Lower lobe of right lung (tissue), 2 donors: ENCODE results near the gene LRRC28. TPM values are rescaled to one million over a fixed set of nuclear protein-coding genes. Genes with fewer than 3 reads are reported as not detected.
A peak's percentile ranks its signal among the peaks of the same experiment; 100 is the strongest.

Experiments
- ATAC-seq, 2 donors: fragments of 200-7000 bp; cut with Tn5 transposase; one replicate each; pipeline ENCODE4 v1.9.1; 2020 to 2022; ENCODE audit warnings: mild to moderate bottlenecking in 2 of 2, moderate library complexity in 2 of 2
- DNase-seq: peaks from one replicate; pipeline ENCODE4 v3.0.0-alpha.2; 2020
- H3K27ac ChIP-seq: fragments of 200-600 bp; one replicate; pipeline ENCODE4 v1.8.0; 2022
- H3K27me3 ChIP-seq: fragments of 200-600 bp; one replicate; pipeline ENCODE4 v1.8.0; 2022; ENCODE audit warnings: low read depth
- H3K36me3 ChIP-seq: fragments of 200-600 bp; one replicate; pipeline ENCODE4 v1.8.0; 2022; ENCODE audit warnings: mild to moderate bottlenecking
- H3K4me1 ChIP-seq: fragments of 200-600 bp; one replicate; pipeline ENCODE4 v1.8.0; 2022
- H3K4me3 ChIP-seq: fragments of 200-600 bp; one replicate; pipeline ENCODE4 v1.8.0; 2022; ENCODE audit warnings: mild to moderate bottlenecking
- H3K9me3 ChIP-seq: fragments of 200-600 bp; one replicate; pipeline ENCODE4 v1.8.0; 2022
- intact Hi-C: fragments of 100-400 bp; cut with DNase I; formaldehyde crosslinking; loops from one replicate; pipeline ENCODE4 v1.11.0; 2022
- total RNA-seq: library from RNA; stranded (reverse); fragmentation: NEBNext Ultra II Directional; extraction: Animal tissue kit (Norgen Biotek cat#: 25700); gene quantifications from one replicate; pipeline ENCODE4 v1.2.1, GENCODE V29; 2021
- TF ChIP-seq, protein P1 (sequence below): fragments of 200-600 bp; IDR thresholded peaks from one replicate; pipeline ENCODE4 v1.8.0; 2022; ENCODE audit warnings: antibody characterized with exemption, mild to moderate bottlenecking
- donor health status: DM: no; HTN: yes; CAD: no; lungs with severe emphysema.

LRRC28 gene
- total RNA-seq, 1 donor from 2014 or later = 23.8 TPM

- Histone ChIP-seq H3K27me3 (no peaks in the 10 kb centered on the region), H3K27ac (peak overlapping the region; percentile 24), H3K4me3 (no peak overlapping the region), H3K4me1 (peaks cover 63% of the 10 kb centered on the region), H3K36me3 (no peaks in the 10 kb centered on the region), H3K9me3 (no peaks in the 10 kb centered on the region)
- TF ChIP-seq, protein P1, sequence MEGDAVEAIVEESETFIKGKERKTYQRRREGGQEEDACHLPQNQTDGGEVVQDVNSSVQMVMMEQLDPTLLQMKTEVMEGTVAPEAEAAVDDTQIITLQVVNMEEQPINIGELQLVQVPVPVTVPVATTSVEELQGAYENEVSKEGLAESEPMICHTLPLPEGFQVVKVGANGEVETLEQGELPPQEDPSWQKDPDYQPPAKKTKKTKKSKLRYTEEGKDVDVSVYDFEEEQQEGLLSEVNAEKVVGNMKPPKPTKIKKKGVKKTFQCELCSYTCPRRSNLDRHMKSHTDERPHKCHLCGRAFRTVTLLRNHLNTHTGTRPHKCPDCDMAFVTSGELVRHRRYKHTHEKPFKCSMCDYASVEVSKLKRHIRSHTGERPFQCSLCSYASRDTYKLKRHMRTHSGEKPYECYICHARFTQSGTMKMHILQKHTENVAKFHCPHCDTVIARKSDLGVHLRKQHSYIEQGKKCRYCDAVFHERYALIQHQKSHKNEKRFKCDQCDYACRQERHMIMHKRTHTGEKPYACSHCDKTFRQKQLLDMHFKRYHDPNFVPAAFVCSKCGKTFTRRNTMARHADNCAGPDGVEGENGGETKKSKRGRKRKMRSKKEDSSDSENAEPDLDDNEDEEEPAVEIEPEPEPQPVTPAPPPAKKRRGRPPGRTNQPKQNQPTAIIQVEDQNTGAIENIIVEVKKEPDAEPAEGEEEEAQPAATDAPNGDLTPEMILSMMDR = no peak
- intact Hi-C loops = no loop called here
- ATAC-seq (no peak), DNase-seq (no peak)
These were observed 186.3 kb downstream of the LRRC28 start for GRCh38 chr15:99437315-99438223.

DNA sequence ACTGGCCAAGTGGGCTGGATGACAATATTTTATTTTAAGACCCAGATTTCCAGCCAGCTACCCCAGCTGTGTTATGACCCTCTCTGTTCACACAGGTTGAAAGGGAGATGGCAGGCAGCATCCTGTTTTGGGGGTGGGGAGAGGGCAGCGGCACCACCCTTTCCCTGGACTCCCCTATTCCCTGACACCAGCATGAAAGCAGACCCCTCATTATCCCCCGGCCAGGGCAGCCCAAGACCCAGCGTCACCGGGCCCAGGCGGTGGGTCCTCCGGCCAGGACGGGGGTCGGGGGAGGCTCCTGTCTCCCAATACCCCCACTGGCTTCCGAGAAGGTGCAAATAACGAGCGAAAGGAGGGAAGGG lies 186.9 kb downstream of the LRRC28 start:
- DNase-seq (no peak), ATAC-seq (no peak)
- Histone ChIP-seq H3K27me3 (no peaks in the 10 kb centered on the region), H3K4me3 (no peak overlapping the region), H3K27ac (peak overlapping the region; percentile 24), H3K9me3 (no peaks in the 10 kb centered on the region), H3K36me3 (no peaks in the 10 kb centered on the region), H3K4me1 (peaks cover 63% of the 10 kb centered on the region)
- TF ChIP-seq, protein P1 = no peak
- intact Hi-C loops = no loop called here

GRCh38 chr15:99438691-99439523 lies 187.6 kb downstream of the LRRC28 start:
- ATAC-seq = no peak
- DNase-seq = no peak
- TF ChIP-seq, protein P1 = no peak
- H3K27ac ChIP-seq = peak overlapping the region; percentile 24
- no peak overlapping the region for H3K4me3 ChIP-seq
- intact Hi-C loops = no loop called here
- H3K4me1 ChIP-seq = peaks cover 61% of the 10 kb centered on the region
- no peaks in the 10 kb centered on the region for H3K36me3 ChIP-seq
- no peaks in the 10 kb centered on the region for H3K27me3 ChIP-seq
- no peaks in the 10 kb centered on the region for H3K9me3 ChIP-seq

GRCh38 chr15:99439524-99439835 lies 188.2 kb downstream of the LRRC28 start:
- Histone ChIP-seq H3K4me1 (peaks cover 58% of the 10 kb centered on the region), H3K27me3 (no peaks in the 10 kb centered on the region), H3K4me3 (no peak overlapping the region), H3K36me3 (no peaks in the 10 kb centered on the region), H3K27ac (no peak overlapping the region), H3K9me3 (no peaks in the 10 kb centered on the region)
- DNase-seq = no peak
- no peak for ATAC-seq
- TF ChIP-seq, protein P1 = no peak
- intact Hi-C loops = no loop called here

GRCh38 chr15:99440029-99440428 lies 188.7 kb downstream of the LRRC28 start:
- no peak for ATAC-seq
- intact Hi-C loops = no loop called here
- Histone ChIP-seq H3K27ac (no peak overlapping the region), H3K9me3 (no peaks in the 10 kb centered on the region), H3K4me1 (peaks cover 52% of the 10 kb centered on the region), H3K36me3 (no peaks in the 10 kb centered on the region), H3K4me3 (no peak overlapping the region), H3K27me3 (no peaks in the 10 kb centered on the region)
- TF ChIP-seq, protein P1 = no peak
- no peak for DNase-seq

Other genes with a start within 250 kb of the LRRC28 start
- not detected for gene PGPEP1L, start 243.7 kb upstream of the LRRC28 start, total RNA-seq
- gene SYNM, start 146.4 kb upstream of the LRRC28 start, total RNA-seq = 26.8 TPM
- gene TTC23, start 1.9 kb upstream of the LRRC28 start, total RNA-seq = 16.4 TPM